Neural cell (in vitro differentiated cells): Measurements from ENCODE around the gene SEMA6C.

Source experiments
- CTCF ChIP-seq: fragments of 450-650 bp; IDR thresholded peaks from 2 replicates; pipeline ENCODE4 v1.5.1; 2014; ENCODE audit warnings: antibody characterized with exemption, mild to moderate bottlenecking, moderate library complexity; ENCODE audit not compliant: poor library complexity, severe bottlenecking
- EP300 ChIP-seq: fragments of 450-650 bp; conservative IDR thresholded peaks from 2 replicates; pipeline ENCODE4 v1.6.1; 2014; ENCODE audit warnings: antibody characterized with exemption, mild to moderate bottlenecking, moderate library complexity; ENCODE audit not compliant: poor library complexity, severe bottlenecking
- EZH2 ChIP-seq: fragments of 200-600, 300-800 bp; shearing (Covaris generic), sonication (generic); IDR thresholded peaks from 2 replicates; pipeline ENCODE4 v1.6.1; 2014; ENCODE audit warnings: antibody characterized with exemption, low read length, borderline replicate concordance, mild to moderate bottlenecking; ENCODE audit not compliant: insufficient read depth, poor library complexity, severe bottlenecking
- POLR2AphosphoS5 ChIP-seq: IDR thresholded peaks from 2 replicates; pipeline ENCODE4 v1.6.1; 2012
- RAD21 ChIP-seq: fragments of 450-650 bp; conservative IDR thresholded peaks from 2 replicates; pipeline ENCODE4 v1.6.1; 2014; ENCODE audit warnings: antibody characterized with exemption, mild to moderate bottlenecking, moderate library complexity
- SMC3 ChIP-seq: fragments of 450-650 bp; conservative IDR thresholded peaks from 2 replicates; pipeline ENCODE4 v1.6.1; 2014; ENCODE audit warnings: antibody characterized with exemption, mild to moderate bottlenecking, moderate library complexity; ENCODE audit not compliant: poor library complexity
- TAF1 ChIP-seq: IDR thresholded peaks from 2 replicates; pipeline ENCODE4 v1.6.1; 2012; ENCODE audit warnings: low read depth

DNA sequence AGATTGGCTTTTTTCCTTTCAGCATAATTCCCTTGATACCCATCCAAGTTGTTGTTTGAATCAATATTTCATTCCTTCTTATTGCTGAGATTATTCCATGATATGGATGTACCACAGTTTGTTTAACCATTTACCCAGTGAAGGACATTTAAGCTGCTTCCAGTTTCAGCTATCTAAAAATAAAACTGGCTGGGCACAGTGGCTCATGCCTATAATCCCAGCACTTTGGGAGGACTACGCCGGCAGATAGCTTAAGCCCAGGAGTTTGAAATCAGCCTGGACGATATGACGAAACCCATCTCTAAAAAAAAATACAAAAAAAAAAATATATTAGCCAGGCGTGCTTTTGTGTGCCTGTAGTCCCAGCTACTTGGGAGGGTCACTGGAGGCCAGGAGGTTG lies 32.6 kb downstream of the SEMA6C start:
- TF ChIP-seq EZH2 (no peak), TAF1 (no peak), CTCF (no peak), SMC3 (no peak), EP300 (no peak), POLR2AphosphoS5 (no peak), RAD21 (no peak)
